Upper lobe of left lung (tissue), 4 donors: Measurements from ENCODE around the gene COL6A3.

Experiments
- CTCF ChIP-seq, 6 experiments: fragments of 450-650 bp in 4 of 6; fragments of 200-600 bp in 2 of 6; sonication (generic) in 2 of 6; IDR thresholded peaks; one replicate each; pipeline ENCODE4 v1.5.1; 2016 to 2019; ENCODE audit warnings: antibody characterized with exemption in 6 of 6
- EP300 ChIP-seq, 4 donors: sonication (generic); formaldehyde crosslinking; IDR thresholded peaks; one replicate each; pipeline ENCODE4 v1.5.1; 2017; ENCODE audit warnings: antibody characterized with exemption in 4 of 4, control low read depth in 2 of 4
- POLR2A ChIP-seq, 4 donors: fragments of 450-650 bp; IDR thresholded peaks; one replicate each; pipeline ENCODE4 v1.5.1; 2016 to 2017; ENCODE audit warnings: antibody characterized with exemption in 4 of 4, mild to moderate bottlenecking in 2 of 4
- POLR2AphosphoS5 ChIP-seq, 2 donors: sonication (generic); formaldehyde crosslinking; IDR thresholded peaks; one replicate each; pipeline ENCODE4 v1.5.1; 2017; ENCODE audit warnings: antibody characterized with exemption in 2 of 2

DNA sequence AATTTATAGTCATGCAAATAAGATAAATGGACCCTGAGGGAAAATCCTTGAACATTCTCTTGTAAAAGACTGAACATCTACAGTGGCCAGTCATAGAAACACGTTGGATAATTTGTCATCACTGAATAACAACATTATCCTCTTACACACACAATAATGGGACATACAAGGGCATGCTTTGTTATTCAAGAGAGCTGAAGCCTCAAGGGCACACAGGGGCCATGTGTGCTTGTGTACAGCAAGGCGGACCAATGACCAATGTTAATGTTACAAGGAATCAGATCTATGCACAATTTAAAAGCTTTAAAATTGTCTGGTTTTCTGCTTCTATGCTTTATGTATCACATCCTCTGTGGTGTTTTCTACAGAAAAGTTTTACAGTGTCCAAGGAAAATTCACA is 23.7 kb downstream of the COL6A3 start:
- no peak for TF ChIP-seq POLR2AphosphoS5 (IDR thresholded peaks at IDR 0.05)
- TF ChIP-seq CTCF (IDR thresholded peaks at IDR 0.05) = no peak
- no peak for TF ChIP-seq POLR2A (IDR thresholded peaks at IDR 0.05)
- no peak for TF ChIP-seq EP300 (IDR thresholded peaks at IDR 0.05)
